NOMO-1 (cell line): ENCODE data around the gene ITPR2.
A peak's percentile ranks its signal among the peaks of the same experiment; 100 is the strongest.

Experiments used
- DNase-seq, 2 experiments: peaks; one replicate each; lab custom pipeline; 2025; ENCODE audit not compliant: unreplicated experiment in 2 of 2; lab: John Stamatoyannopoulos, UW

Gene ITPR2

GRCh38 chr12:26599096-26599695 is 233.8 kb downstream of the ITPR2 start:
- no peak for DNase-seq

- no peak for DNase-seq
Measured at GRCh38 chr12:26595806-26596205, 237.2 kb downstream of the ITPR2 start.

GRCh38 chr12:26580619-26581018 is 252.4 kb downstream of the ITPR2 start:
- DNase-seq = no peak

GRCh38 chr12:26576266-26576665 is 256.7 kb downstream of the ITPR2 start:
- DNase-seq = peak; percentile 27 to 35

- DNase-seq = no peak
Measured at GRCh38 chr12:26573225-26573909, 259.6 kb downstream of the ITPR2 start.

GRCh38 chr12:26572137-26572536 is 260.9 kb downstream of the ITPR2 start:
- DNase-seq = no peak

- DNase-seq = no peak
Measured at GRCh38 chr12:26571560-26571959, 261.4 kb downstream of the ITPR2 start.

GRCh38 chr12:26567126-26567525 is 265.9 kb downstream of the ITPR2 start:
- no peak for DNase-seq

- no peak for DNase-seq
Measured at GRCh38 chr12:26566675-26567074, 266.3 kb downstream of the ITPR2 start.

- DNase-seq = no peak
Measured at GRCh38 chr12:26566186-26566585, 266.8 kb downstream of the ITPR2 start.

GRCh38 chr12:26564391-26564790 is 268.6 kb downstream of the ITPR2 start:
- DNase-seq = no peak

- DNase-seq = no peak
Measured at GRCh38 chr12:26563552-26563951, 269.4 kb downstream of the ITPR2 start.

GRCh38 chr12:26557326-26557725 is 275.7 kb downstream of the ITPR2 start:
- DNase-seq = no peak

GRCh38 chr12:26556916-26557315 is 276.1 kb downstream of the ITPR2 start:
- DNase-seq = no peak

GRCh38 chr12:26555139-26555538 is 277.9 kb downstream of the ITPR2 start:
- no peak for DNase-seq

GRCh38 chr12:26554332-26554731 is 278.7 kb downstream of the ITPR2 start:
- no peak for DNase-seq

GRCh38 chr12:26551385-26551784 is 281.6 kb downstream of the ITPR2 start:
- no peak for DNase-seq

- no peak for DNase-seq
Measured at GRCh38 chr12:26548227-26548626, 284.8 kb downstream of the ITPR2 start.

- no peak for DNase-seq
Measured at GRCh38 chr12:26546535-26547314, 286.3 kb downstream of the ITPR2 start.

- DNase-seq = no peak
Measured at GRCh38 chr12:26539131-26539530, 293.9 kb downstream of the ITPR2 start.

- no peak for DNase-seq
Measured at GRCh38 chr12:26537651-26538050, 295.3 kb downstream of the ITPR2 start.

- no peak for DNase-seq
Measured at GRCh38 chr12:26537126-26537525, 295.9 kb downstream of the ITPR2 start.
